Astrocyte of the spinal cord (primary cell): Measurements from ENCODE around the gene SPOCK1.

Source experiments
- DNase-seq: peaks from one replicate; pipeline ENCODE4 v3.0.0; 2011; ENCODE audit warnings: low read depth, low spot score
- H3K4me3 ChIP-seq: 2 replicates; pipeline ENCODE4 v1.5.1; 2011; ENCODE audit warnings: low read depth, mild to moderate bottlenecking, low read length, moderate library complexity
- in situ Hi-C: cut with HindIII; loops from 2 replicates; pipeline ENCODE4 v1.10.0; 2017; ENCODE audit warnings: low sequenced_read_pairs
- TF ChIP-seq, protein P1 (sequence below): IDR thresholded peaks from 2 replicates; pipeline ENCODE4 v1.5.1; 2012; ENCODE audit warnings: low read depth, mild to moderate bottlenecking, low read length, inconsistent platforms

SPOCK1 gene

DNA sequence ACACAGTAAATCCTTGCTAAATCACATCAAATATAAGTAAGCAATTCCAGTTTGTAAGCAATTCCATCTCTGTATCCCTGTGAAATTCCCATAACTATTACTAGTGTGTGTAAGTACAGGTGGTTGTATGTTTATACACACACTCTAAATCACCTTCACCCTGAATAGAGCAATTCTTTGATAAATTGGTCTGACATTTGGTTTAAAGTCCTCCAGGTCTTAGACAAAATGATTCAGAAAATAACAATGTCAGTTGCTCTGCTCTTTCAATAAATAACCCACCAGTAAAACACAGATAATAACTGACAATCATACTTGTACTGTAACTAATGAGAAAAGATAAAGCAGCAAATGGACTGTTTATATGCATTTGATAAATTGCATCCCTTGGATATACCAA lies 226.3 kb downstream of the SPOCK1 start:
- in situ Hi-C loops, result no loop called here
- no peak overlapping the region for H3K4me3 ChIP-seq
- DNase-seq, result no peak
- TF ChIP-seq, protein P1, sequence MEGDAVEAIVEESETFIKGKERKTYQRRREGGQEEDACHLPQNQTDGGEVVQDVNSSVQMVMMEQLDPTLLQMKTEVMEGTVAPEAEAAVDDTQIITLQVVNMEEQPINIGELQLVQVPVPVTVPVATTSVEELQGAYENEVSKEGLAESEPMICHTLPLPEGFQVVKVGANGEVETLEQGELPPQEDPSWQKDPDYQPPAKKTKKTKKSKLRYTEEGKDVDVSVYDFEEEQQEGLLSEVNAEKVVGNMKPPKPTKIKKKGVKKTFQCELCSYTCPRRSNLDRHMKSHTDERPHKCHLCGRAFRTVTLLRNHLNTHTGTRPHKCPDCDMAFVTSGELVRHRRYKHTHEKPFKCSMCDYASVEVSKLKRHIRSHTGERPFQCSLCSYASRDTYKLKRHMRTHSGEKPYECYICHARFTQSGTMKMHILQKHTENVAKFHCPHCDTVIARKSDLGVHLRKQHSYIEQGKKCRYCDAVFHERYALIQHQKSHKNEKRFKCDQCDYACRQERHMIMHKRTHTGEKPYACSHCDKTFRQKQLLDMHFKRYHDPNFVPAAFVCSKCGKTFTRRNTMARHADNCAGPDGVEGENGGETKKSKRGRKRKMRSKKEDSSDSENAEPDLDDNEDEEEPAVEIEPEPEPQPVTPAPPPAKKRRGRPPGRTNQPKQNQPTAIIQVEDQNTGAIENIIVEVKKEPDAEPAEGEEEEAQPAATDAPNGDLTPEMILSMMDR, result no peak

DNA sequence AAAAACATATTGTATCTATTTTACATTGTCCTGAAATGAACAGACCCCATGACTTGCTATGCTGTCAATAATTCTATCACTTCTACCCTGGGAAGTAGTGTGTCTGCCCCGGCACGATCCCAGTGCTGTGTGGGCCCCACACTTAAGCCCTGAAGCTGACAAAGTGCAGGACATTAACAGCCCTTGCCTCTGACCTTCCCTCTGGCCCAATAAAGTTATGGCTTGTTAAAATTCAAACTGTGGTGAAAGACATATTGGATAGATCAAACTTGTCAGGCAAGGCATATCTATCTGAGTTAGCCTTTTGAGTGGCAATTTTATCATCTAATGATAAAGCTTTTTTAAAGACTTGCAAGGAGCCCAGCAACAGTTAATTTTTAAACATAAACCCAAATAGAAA lies 229.2 kb downstream of the SPOCK1 start:
- no peak overlapping the region for H3K4me3 ChIP-seq

DNA sequence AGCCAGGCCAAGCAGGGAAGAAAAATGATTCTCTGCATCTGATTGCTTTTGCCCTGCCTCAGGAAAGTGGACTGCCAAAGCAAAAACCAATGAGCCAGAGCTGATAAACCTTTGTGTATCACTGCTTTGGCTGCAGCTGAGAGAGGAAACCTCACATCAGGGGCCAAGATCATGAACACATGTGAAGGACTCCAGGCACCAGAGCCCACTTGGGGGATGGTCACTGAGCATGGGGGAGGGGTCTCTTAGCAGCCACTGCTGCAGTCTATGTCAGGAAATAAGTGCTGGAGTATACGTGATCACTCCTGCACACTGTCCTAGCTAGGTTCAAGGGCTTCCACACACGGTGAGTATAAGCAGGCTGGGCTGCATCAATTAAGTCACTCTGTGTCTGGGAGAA lies 229.9 kb downstream of the SPOCK1 start:
- DNase-seq, result no peak
- no peak overlapping the region for H3K4me3 ChIP-seq
- TF ChIP-seq, protein P1, result no peak
- in situ Hi-C loops, result no loop called here

More for the DNA sequence above, 229.2 kb downstream of the SPOCK1 start:
- in situ Hi-C loops, result no loop called here
- DNase-seq, result no peak
- TF ChIP-seq, protein P1, result no peak

DNA sequence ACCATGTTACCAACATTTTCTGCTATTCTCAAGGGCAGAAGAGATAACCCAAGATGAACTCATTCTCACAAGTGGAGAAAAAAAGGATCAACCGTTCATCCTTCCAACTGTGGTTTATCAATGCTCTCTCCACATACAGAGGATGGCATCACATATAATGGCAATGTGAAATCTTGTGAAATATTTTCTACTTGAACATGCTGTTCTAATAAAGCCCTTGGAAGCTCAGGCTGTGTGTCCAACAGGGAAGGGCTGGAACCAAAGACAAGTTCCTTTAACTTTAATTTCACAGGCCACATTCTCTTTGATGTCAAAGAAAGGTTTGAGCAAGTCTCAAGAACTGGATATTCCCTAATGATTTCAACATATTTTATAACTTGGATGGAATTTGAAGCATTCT lies 230.5 kb downstream of the SPOCK1 start:
- no peak for DNase-seq
- in situ Hi-C loops, result no loop called here
- H3K4me3 ChIP-seq, result no peak overlapping the region
- TF ChIP-seq, protein P1, result no peak

DNA sequence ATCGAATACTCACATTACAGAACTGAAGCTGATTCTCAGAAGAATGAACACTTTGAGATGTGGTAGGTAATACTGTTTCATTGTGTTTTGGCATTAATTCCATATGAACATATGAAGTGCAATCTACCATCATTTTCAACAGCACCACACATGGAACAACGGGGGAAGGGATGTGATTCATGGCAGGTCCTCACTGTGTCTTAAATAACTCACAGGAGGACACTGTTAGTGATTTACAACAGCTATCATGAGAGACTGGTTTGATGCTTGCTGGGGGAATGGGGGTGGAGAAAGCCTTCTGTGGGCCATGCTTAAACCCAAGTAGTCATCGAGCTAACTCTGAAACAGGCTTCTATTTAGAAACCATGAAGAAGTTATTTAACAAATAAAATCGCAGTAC lies 232.9 kb downstream of the SPOCK1 start:
- no peak for DNase-seq
- in situ Hi-C loops, result no loop called here
- H3K4me3 ChIP-seq, result no peak overlapping the region
- TF ChIP-seq, protein P1, result no peak

DNA sequence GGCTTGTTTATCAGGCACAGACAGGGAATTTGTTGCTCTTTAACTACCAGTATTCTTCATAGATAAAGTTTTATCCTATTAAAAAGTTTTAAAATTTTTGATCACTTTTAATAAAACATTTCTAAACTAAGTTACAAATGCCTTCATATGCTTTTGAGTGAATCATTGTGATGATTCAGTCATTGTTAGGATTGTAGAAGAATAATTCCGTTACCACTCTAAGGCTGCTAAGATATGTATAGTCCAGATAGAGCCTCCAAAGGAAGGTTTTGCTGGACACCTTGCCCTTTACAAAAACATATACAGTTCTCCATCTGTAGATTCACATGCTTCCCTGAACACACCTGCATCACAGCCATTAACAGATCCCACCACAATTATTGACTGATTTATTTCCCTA lies 233.7 kb downstream of the SPOCK1 start:
- TF ChIP-seq, protein P1, result no peak
- H3K4me3 ChIP-seq, result no peak overlapping the region
- in situ Hi-C loops, result no loop called here
- DNase-seq, result no peak

DNA sequence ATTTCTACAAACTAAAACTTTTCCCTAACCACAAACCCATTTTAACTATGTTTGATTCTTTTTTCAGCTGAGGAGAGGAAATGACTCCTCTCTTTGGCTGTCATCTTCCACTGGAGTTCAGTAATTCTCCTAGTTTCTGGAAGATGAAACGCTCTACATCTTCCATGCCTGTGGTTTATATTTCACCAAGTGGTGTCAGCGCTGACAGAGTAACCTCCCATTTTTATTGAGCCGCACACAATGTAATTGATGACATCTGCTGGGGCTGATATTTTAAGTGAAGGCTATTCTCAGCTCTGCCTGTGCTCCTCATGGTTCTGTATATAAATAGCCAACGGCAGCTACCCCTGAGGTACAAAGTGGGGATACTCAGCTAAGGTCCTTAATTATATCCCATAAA lies 234.6 kb downstream of the SPOCK1 start:
- in situ Hi-C loops, result no loop called here
- no peak overlapping the region for H3K4me3 ChIP-seq
- TF ChIP-seq, protein P1, result no peak
- peak; percentile 67 for DNase-seq
